Prostate gland (tissue), 2 donors: ENCODE measurements around the gene SNX7. TPM values are rescaled to one million over a fixed set of nuclear protein-coding genes. Genes with fewer than 3 reads are reported as not detected.

Experiments
- DNase-seq: peaks from one replicate; pipeline ENCODE4 v3.0.0-alpha.2; 2019; ENCODE audit warnings: low spot score
- H3K27ac ChIP-seq, 2 donors: fragments of 200-600 bp; sonication (generic); 2 replicates each; pipeline ENCODE4 v1.5.1; 2017 to 2019
- H3K27me3 ChIP-seq: fragments of 200-600 bp; sonication (generic); replicated peaks from 2 replicates; pipeline ENCODE4 v1.5.1; 2019; ENCODE audit not compliant: insufficient read depth
- H3K36me3 ChIP-seq, 2 donors: fragments of 200-600 bp; sonication (generic); 1 replicate in 1 of 2; 2 replicates in 1 of 2; pipeline versions ENCODE4 v1.5.1 to v1.8.1; 2017 to 2019
- H3K4me1 ChIP-seq: fragments of 200-600 bp; sonication (generic); replicated peaks from 2 replicates; pipeline ENCODE4 v1.5.1; 2019
- H3K4me3 ChIP-seq, 2 donors: fragments of 200-600 bp; sonication (generic); 2 replicates each; pipeline ENCODE4 v1.5.1; 2017 to 2019
- H3K9me3 ChIP-seq: fragments of 200-600 bp; sonication (generic); 2 replicates; pipeline ENCODE4 v1.5.1; 2017
- CTCF ChIP-seq, 4 experiments: fragments of 200-600 bp in 2 of 4; fragments of 450-650 bp in 2 of 4; sonication (generic) in 2 of 4; IDR thresholded peaks; 1 replicate in 3 of 4; 2 replicates in 1 of 4; pipeline ENCODE4 v1.5.1; 2016 to 2019; ENCODE audit warnings: antibody characterized with exemption in 4 of 4, mild to moderate bottlenecking in 2 of 4, moderate library complexity in 2 of 4
- POLR2A ChIP-seq: fragments of 450-650 bp; IDR thresholded peaks from one replicate; pipeline ENCODE4 v1.6.1; 2016; ENCODE audit warnings: antibody characterized with exemption, mild to moderate bottlenecking
- POLR2AphosphoS5 ChIP-seq: sonication (generic); formaldehyde crosslinking; IDR thresholded peaks from one replicate; pipeline ENCODE4 v1.6.1; 2017; ENCODE audit warnings: antibody characterized with exemption
- WGBS: methylation state at CpG from one replicate; pipeline ENCODE4 v1.1.5; 2018; 5-methylcytosine and 5-hydroxymethylcytosine counted together
- intact Hi-C: fragments of 100-400 bp; cut with DNase I; formaldehyde crosslinking; loops from one replicate; pipeline ENCODE4 v1.14.2; 2022
- total RNA-seq, 2 donors: library from RNA; depleted of rRNA; stranded (reverse); fragments of >200 nt; gene quantifications; one replicate each; pipeline ENCODE4 v1.1.0, GENCODE V29; 2016

SNX7 gene
- total RNA-seq, 2 donors from 2014 or later = 19.4 to 32.9 TPM

DNA sequence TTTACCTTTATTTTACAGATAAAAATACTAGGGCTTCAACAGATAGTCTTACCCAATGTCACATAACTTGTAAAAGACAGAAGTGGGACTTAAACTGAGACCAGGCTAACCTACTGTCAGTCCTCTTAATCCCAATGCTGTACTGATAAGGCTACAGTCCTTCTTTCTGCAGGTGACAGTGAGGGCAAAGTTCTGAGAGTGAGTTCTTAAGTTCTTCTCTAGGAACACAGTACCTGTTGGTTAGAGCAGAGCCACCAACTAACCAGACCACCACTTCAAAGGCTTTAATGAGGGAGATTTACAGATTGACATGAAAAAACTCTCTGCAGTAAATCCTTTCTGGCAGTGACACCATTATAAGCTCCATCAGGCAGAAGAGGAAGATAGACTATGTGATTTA lies 74.2 kb downstream of the SNX7 start:
- Histone ChIP-seq H3K4me3 (no peak overlapping the region), H3K36me3 (no peaks in the 10 kb centered on the region), H3K27me3 (no peaks in the 10 kb centered on the region), H3K4me1 (no peaks in the 10 kb centered on the region), H3K9me3 (no peaks in the 10 kb centered on the region), H3K27ac (no peak overlapping the region)
- DNase-seq = no peak
- TF ChIP-seq POLR2AphosphoS5 (no peak), CTCF (IDR thresholded peaks at IDR 0.05) (no peak), POLR2A (no peak)
- intact Hi-C loops = no loop called here

DNA sequence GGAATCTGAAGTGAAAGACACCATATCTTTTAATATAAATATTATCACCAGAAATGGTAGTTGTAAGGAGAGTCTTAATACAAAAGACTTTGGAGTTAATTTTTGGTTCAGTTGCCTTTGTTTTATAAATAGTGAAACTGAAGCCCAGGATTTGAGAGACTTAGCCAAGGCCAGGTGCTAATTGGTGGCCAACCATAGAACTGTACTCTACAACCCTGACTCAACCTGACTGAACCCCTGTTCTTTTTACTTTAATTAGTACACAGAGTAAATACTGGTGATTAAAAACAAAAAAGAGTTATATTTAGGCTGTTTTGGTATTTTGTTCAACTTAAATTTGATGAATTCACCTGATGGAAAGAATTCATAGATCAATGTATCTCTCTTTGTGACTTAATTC lies 76.3 kb downstream of the SNX7 start:
- intact Hi-C loops = no loop called here
- TF ChIP-seq POLR2AphosphoS5 = no peak
- TF ChIP-seq CTCF (IDR thresholded peaks at IDR 0.05) = no peak
- TF ChIP-seq POLR2A = no peak

DNA sequence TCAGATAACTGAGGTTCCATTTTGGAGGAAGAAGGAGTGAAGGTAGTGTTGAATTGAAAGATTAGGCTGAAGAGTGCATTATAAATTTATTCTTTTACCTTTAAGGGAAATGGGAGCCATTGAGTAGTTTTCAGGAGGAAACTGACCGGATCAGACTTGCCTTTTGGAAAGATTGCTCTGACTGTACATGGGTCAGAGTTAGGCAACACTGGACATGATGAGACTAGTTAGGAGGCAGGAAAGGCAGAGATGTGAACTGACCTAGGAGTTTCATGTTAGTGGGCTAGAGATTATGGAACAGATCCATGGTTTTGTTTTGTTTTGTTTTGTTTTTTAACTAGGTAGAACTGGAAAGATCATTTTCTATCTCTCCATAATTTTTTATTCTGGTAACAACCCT lies 78.2 kb downstream of the SNX7 start:
- intact Hi-C loops = no loop called here
- 38% methylated on average over 1 of the region's 1 CpG for WGBS
- DNase-seq = peak; percentile 40

More for the DNA sequence above, 76.3 kb downstream of the SNX7 start:
- Histone ChIP-seq H3K9me3 (no peaks in the 10 kb centered on the region), H3K27ac (no peak overlapping the region), H3K36me3 (no peaks in the 10 kb centered on the region), H3K27me3 (no peaks in the 10 kb centered on the region), H3K4me1 (no peaks in the 10 kb centered on the region), H3K4me3 (no peak overlapping the region)
- no peak for DNase-seq

GRCh38 chr1:98741164-98741563 lies 79.6 kb downstream of the SNX7 start:
- H3K27ac ChIP-seq = no peak overlapping the region
- H3K27me3 ChIP-seq = no peaks in the 10 kb centered on the region
- H3K9me3 ChIP-seq = no peaks in the 10 kb centered on the region
- no peak overlapping the region for H3K4me3 ChIP-seq
- no peaks in the 10 kb centered on the region for H3K36me3 ChIP-seq
- 66% methylated on average over 1 of the region's 1 CpG for WGBS
- H3K4me1 ChIP-seq = no peaks in the 10 kb centered on the region
- TF ChIP-seq CTCF (IDR thresholded peaks at IDR 0.05) = no peak
- no peak for TF ChIP-seq POLR2AphosphoS5
- TF ChIP-seq POLR2A = no peak
- intact Hi-C loops = no loop called here
- DNase-seq = no peak

More for the DNA sequence above, 78.2 kb downstream of the SNX7 start:
- no peak overlapping the region for H3K27ac ChIP-seq
- H3K4me1 ChIP-seq = no peaks in the 10 kb centered on the region
- H3K27me3 ChIP-seq = no peaks in the 10 kb centered on the region
- H3K9me3 ChIP-seq = no peaks in the 10 kb centered on the region
- no peak for TF ChIP-seq CTCF (IDR thresholded peaks at IDR 0.05)
- no peak for TF ChIP-seq POLR2AphosphoS5
- no peak for TF ChIP-seq POLR2A
- no peak overlapping the region for H3K4me3 ChIP-seq
- H3K36me3 ChIP-seq = no peaks in the 10 kb centered on the region

DNA sequence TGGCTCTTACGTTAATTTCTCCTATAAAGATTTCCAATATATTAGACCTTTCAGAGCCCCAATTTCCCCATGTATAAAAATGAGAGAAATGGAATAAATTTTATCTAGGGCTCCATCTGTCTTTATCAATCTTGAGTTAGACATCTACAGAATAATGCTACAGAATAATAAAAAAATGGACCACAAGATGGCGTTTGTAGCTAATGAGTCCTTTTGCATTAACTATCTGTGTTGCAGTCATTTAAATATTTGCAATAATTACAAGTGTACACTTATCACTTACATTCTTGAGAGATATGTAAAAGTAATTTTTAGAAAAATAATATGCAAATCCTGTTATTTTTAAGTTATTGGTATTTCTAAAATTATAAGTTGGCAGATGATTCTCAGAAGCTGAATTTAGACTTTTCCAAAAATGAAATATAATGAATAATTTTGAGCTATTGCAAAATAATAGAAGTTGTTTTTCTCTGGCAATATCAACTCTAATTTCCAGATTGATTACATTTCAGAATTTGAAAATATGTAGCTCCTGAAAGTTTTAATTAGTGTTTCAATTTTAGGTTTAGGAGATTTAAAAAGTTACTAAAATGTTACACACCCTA lies 87.7 kb downstream of the SNX7 start:
- Histone ChIP-seq H3K4me3 (no peak overlapping the region), H3K27ac (no peak overlapping the region), H3K9me3 (no peaks in the 10 kb centered on the region), H3K4me1 (no peaks in the 10 kb centered on the region), H3K36me3 (no peaks in the 10 kb centered on the region), H3K27me3 (no peaks in the 10 kb centered on the region)
- WGBS = 52% methylated on average over 2 of the region's 2 CpGs
- intact Hi-C loops = no loop called here
- TF ChIP-seq POLR2A (no peak), CTCF (IDR thresholded peaks at IDR 0.05) (peak in 1 of 4 experiments; percentile 29)
- no peak for DNase-seq
